GM21447 (cell line): ENCODE data around the gene PDE6A.
A peak's percentile ranks its signal among the peaks of the same experiment; 100 is the strongest.
"Not testable (repeated sequence)": the region's sequence is repeated elsewhere in the genome, so short reads cannot be mapped to it uniquely, and the experiment has no call there.

Source experiments
- ATAC-seq: cut with Tn5 transposase; IDR thresholded peaks from one replicate; pipeline ENCODE4 v1.9.1; 2021; ENCODE audit not compliant: unreplicated experiment

PDE6A gene

DNA sequence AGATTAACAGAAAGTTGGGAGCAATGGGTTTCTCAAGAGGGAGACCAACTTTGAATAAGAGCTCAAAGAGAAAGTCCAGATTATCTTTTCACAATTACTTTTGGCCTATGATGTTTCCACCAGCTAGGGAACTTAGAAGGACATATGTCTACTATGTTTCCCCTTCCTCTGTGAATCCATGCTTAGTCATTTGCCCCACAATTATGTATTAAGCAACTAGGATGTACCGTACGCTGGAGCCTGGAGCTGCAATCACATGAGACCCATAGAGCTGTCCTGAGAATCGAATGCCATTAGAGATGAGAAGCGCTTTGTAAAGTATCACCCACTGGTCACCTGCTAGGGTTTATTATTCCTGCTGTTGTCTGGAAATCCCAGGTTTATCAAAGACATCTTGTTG lies 78.8 kb downstream of the PDE6A start:
- ATAC-seq, result no peak

- no peak for ATAC-seq
Observed at GRCh38 chr5:149863830-149864229, 80.8 kb downstream of the PDE6A start.

DNA sequence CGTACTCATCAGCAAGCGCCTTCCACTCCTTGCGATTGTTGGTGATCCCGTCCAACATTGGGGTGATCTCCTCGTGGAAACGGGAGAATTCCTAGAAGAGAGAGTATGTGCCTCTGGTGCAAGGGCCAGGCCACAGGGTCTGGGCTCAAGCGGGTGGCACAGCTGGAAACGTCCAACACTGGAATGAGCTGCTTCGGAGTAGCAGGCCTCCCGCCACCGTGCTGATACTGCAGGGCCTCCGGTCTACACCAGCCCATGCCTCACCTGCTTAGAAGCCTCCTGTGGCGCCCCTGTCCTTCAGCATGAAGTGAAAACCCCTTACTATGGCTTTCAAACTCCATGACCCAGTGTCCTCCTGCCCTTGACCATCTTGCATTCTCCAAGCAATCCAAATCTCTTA lies 81.4 kb downstream of the PDE6A start:
- ATAC-seq, result no peak

GRCh38 chr5:149860801-149861322 lies 83.7 kb downstream of the PDE6A start:
- peak; percentile 92 for ATAC-seq

DNA sequence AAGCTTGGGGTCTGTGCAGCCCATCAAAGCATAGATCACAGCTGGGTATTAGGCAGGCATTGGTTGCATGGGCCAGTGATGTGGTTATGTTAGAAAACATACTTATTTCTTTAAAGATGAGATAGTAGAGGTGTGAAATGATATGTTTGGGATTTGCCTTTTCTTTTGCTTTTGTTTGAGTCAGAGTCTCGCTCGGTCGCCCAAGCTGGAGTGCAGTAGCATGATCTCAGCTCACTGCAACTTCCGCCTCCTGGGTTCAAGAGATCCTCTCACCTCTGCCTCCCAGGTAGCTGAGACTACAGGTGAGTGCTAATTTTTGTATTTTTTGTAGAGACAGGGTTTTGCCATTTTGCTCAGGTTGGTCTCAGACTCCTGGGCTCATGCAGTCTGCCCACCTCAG lies 84.8 kb downstream of the PDE6A start:
- no peak for ATAC-seq

- not testable (repeated sequence) for ATAC-seq
Observed at GRCh38 chr5:149858481-149858880, 86.1 kb downstream of the PDE6A start.

- no peak for ATAC-seq
Observed at GRCh38 chr5:149857499-149857898, 87.1 kb downstream of the PDE6A start.

GRCh38 chr5:149855366-149855765 lies 89.2 kb downstream of the PDE6A start:
- ATAC-seq, result no peak

DNA sequence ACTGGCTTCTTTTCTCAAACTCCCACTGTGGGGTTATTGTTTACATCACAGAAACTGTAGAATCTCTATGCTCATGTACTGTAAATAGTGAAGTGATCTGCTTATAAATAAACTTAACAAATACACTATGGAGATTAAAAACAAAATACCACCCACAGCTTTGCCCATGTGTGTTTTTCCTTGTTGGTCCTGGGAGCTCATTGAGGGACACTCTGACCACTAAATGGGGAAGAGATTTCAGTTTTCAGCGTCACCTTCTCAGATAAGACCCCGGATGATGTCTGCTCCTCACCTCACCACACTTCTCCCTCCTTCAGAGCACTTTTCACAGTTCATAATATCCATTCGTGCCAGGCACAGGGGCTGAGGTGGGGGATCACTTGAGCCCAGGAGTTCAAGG lies 89.7 kb downstream of the PDE6A start:
- ATAC-seq, result no peak

DNA sequence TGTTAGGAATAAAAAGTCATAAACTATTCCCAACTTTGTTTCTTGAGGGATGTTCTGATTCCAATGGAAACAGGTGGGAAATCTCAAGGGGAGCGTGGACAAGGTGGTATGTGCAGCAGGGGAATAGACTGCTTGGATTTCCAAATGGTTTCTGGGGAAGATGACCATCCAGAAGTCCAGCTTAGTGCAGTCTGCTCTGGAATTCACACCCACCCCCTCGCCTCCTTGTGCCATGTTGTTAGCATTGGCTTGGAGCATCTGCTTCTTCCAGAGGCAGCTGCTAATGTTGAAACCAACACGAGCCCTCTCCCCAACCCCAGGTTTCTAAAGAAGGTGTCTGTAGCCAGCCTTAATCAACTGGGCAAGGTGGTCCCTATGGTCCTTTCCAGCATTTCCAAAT lies 90.9 kb downstream of the PDE6A start:
- no peak for ATAC-seq

DNA sequence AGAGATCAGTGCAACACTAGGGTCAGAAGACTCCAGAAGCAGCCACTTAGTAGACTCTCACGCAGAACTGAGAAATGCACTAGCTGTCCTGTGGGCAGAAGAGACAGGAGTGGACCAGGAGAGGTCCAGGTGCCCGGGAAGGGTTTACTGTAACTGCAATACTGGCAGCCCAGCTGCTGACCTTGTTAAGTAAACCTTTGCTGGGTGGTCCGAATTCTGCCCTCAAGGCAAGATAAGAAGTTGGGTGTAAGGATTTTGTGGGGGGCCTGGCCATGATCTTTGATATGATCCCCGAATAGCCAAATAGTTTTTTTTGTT lies 91.3 kb downstream of the PDE6A start:
- ATAC-seq, result no peak

DNA sequence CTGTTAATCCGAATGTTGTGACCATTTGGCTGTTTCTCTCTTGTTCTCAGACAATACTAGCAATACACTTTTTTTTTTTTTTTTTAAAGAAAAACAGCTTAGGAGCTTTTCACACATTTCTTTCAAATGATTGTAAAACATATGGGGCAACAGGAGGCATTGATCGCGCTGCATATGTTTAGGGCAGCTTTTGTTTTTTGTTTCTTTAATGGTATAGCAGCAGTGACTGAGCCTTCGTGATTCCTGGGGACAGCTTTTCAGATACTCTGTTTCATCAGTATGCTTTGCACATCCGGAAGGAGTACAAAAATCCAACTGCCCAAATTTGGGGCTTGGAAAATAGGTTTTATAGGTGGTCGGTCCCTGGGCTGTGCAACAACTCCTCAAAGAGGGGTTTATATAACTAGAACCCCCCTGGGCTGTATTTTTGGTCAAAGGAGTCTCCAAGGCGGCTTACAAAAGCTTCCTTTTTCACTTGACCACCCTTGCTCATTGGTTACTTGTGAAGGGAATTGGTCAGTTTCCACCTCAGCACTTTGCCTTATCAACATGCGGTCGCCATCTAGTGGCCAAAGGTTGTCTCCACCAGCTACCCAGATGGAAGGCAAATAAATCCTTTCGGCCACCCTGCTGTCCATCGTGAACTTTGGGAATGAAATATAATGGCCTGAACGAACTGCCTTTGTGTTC lies 91.8 kb downstream of the PDE6A start:
- peak; percentile 77 for ATAC-seq

DNA sequence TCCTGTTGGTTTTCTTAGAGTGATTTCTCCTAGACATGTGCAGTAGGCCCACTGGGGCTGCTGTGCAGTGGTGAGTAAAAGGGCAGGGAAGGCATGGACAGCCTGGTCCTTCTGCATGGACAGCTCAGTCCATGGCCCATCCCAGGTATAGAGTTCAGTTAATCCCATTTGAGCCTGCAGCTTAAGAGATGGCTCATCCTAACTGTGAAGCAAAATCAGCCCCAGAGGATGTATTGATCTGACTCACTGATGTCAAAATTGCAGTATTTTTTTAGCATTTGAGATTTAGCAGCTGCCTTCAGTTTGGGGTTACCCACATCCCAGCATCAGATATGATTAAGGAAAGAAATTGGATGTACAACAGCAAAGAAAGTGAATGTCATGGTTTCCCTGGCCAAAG lies 93.4 kb downstream of the PDE6A start:
- ATAC-seq, result no peak

GRCh38 chr5:149849966-149850910 lies 94.4 kb downstream of the PDE6A start:
- no peak for ATAC-seq

- ATAC-seq, result no peak
Observed at GRCh38 chr5:149849280-149849965, 95.2 kb downstream of the PDE6A start.

GRCh38 chr5:149847611-149848010 lies 97.0 kb downstream of the PDE6A start:
- no peak for ATAC-seq

DNA sequence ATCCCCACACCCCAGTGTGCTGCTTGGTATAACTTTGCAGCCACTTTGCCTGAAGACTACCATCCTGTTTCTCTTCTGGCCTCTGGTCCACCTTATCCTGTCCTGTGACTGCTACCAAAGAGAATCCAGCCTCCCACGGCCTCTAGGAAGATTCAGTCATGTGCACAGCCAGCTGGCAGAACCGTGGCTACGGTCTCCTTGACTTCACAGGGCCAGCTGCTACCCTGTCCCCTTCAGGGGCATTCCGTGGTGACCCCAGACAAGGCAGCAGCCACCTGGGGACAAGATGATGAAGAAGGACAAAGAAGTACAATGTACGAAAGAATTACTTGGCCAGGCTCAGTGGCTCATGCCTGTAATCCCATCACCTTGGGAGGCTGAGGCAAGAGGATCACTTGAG lies 98.6 kb downstream of the PDE6A start:
- ATAC-seq, result no peak

DNA sequence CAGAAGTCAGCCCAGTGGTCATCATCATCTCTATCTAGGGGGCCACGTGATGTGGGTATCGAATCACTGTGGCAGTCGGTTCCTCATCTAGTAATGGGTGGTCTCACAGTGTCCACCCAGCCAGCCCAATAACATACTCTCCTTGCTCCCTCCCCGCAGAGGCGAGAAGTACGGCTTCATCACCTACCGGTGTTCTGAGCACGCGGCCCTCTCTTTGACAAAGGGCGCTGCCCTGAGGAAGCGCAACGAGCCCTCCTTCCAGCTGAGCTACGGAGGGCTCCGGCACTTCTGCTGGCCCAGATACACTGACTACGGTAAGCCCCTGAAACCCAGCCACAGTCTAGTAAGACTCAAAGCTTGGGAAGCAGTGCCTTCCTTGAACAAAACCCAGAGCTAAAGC lies 99.0 kb downstream of the PDE6A start:
- no peak for ATAC-seq

DNA sequence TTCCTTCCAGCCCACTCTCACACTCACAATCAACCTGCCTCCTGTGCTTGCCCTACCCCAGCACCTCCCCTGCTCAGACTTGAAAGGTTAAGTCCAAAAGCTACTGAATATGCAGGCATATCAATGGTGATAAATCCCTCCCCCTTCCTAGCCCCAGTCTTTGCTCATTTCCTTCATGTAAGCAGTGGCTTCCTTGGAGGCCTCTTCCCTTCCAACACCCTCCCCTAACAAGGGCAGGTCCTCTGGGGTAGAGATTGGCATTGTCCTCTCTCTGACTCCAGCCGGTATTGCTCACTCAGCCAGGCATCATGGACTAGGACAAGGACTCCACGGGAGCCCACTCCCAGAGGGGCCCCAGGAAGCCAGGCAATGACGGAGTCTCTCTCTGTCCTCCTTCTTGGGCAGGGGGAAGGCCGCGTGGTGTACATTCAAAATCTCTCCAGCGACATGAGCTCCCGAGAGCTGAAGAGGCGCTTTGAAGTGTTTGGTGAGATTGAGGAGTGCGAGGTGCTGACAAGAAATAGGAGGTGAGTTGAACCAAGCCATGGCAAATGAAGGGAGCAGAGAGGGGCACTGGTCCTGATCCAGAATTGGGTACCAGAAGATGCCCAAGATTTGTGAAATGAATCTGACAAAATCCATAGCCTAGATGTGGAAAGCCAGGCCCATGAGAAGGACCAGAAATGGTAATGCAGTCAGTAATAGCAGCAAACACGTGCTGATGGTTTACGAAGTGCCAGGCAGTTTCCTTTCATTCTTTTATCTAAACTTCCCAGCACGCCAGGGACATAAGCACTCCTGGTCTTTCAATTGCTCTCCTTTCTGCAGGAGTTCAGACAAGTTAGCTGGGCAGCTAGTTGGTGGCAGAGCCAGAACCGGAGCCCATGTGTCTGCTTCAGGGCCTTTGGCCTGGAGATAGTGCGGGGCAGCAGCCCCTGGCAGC lies 102.5 kb downstream of the PDE6A start:
- ATAC-seq, result no peak

- ATAC-seq, result no peak
Observed at GRCh38 chr5:149840226-149840825, 104.3 kb downstream of the PDE6A start.
